PFSK-1 (cell line): ENCODE data around the gene GJD4.

Experiments used
- FOXP2 ChIP-seq: optimal IDR thresholded peaks from 2 replicates; pipeline ENCODE3; 2011; ENCODE audit warnings: borderline replicate concordance, control low read depth, inconsistent platforms; ENCODE audit not compliant: insufficient read depth; ENCODE audit errors: extremely low read length, extremely low read depth
- TAF1 ChIP-seq: IDR thresholded peaks from 2 replicates; pipeline ENCODE4 v1.6.1; 2012; ENCODE audit warnings: low read length, control low read depth, borderline replicate concordance; ENCODE audit not compliant: insufficient read depth
- TF ChIP-seq, protein P1 (sequence below), 2 experiments: IDR thresholded peaks; 2 replicates each; pipeline versions ENCODE4 v1.6.1 to v1.8.0; 2011 to 2012; ENCODE audit warnings: low read depth in 2 of 2, low read length in 2 of 2, control low read depth in 1 of 2, inconsistent platforms in 1 of 2, mild to moderate bottlenecking in 1 of 2, moderate library complexity in 1 of 2; ENCODE audit not compliant: insufficient read depth in 1 of 2

DNA sequence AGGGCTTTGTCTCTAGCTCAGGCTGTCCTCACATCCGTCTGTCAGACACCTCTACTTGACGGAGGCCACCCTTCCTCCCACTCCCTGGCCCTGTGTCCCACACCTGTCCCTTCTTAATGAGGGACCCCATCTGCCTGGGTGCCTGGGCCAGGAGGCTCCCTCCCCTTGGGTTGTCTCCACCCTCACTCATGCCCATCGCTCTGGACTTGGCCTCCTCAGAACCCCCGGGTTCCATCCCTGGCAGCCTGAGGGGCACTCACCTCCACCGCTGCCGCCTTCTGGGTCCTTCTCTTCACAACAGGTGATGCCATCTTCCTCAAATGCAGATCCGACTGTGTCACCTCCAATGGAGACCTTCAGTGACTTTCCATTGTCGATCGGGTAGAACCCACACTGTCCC lies 20.2 kb upstream of the GJD4 start:
- TF ChIP-seq FOXP2, result no peak
- TF ChIP-seq, protein P1, sequence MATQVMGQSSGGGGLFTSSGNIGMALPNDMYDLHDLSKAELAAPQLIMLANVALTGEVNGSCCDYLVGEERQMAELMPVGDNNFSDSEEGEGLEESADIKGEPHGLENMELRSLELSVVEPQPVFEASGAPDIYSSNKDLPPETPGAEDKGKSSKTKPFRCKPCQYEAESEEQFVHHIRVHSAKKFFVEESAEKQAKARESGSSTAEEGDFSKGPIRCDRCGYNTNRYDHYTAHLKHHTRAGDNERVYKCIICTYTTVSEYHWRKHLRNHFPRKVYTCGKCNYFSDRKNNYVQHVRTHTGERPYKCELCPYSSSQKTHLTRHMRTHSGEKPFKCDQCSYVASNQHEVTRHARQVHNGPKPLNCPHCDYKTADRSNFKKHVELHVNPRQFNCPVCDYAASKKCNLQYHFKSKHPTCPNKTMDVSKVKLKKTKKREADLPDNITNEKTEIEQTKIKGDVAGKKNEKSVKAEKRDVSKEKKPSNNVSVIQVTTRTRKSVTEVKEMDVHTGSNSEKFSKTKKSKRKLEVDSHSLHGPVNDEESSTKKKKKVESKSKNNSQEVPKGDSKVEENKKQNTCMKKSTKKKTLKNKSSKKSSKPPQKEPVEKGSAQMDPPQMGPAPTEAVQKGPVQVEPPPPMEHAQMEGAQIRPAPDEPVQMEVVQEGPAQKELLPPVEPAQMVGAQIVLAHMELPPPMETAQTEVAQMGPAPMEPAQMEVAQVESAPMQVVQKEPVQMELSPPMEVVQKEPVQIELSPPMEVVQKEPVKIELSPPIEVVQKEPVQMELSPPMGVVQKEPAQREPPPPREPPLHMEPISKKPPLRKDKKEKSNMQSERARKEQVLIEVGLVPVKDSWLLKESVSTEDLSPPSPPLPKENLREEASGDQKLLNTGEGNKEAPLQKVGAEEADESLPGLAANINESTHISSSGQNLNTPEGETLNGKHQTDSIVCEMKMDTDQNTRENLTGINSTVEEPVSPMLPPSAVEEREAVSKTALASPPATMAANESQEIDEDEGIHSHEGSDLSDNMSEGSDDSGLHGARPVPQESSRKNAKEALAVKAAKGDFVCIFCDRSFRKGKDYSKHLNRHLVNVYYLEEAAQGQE (IDR thresholded peaks at IDR 0.05; ENCODE audit: insufficient read depth in 1 of 2, low read depth in 2 of 2, low read length in 2 of 2), result no peak
- TF ChIP-seq TAF1, result no peak
